Stimulated activated CD4-positive, alpha-beta T cell treated with anti-CD3 and anti-CD28 coated beads, Interleukin-4, amount 100 ng/mL, for 24 hours (primary cell): ENCODE results near the gene OR51G1.
"Not testable (repeated sequence)": the region's sequence is repeated elsewhere in the genome, so short reads cannot be mapped to it uniquely, and the experiment has no call there.

Experiments used
- DNase-seq: peaks from one replicate; pipeline ENCODE4 v3.0.0-alpha.2; 2020

The OR51G1 gene

GRCh38 chr11:4924239-4924638 lies at the start of gene OR51G1:
Gene OR51G1, minus strand, starts transcription at chr11:4924339. Its CDS starts 0 bp downstream, at chr11:4924339.
- DNase-seq = no peak

- no peak for DNase-seq
Observed at GRCh38 chr11:4962816-4963215, 38.7 kb upstream of the OR51G1 start.

GRCh38 chr11:4960877-4961276 lies 36.7 kb upstream of the OR51G1 start:
- DNase-seq = no peak

GRCh38 chr11:4957396-4957795 lies 33.3 kb upstream of the OR51G1 start:
- DNase-seq = no peak

- not testable (repeated sequence) for DNase-seq
Observed at GRCh38 chr11:4955613-4956012, 31.5 kb upstream of the OR51G1 start, which contains the start of gene OR51A2. Gene OR51A2, minus strand, starts transcription at chr11:4955713. Its CDS starts 0 bp downstream, at chr11:4955713.

GRCh38 chr11:4947505-4947904 lies 23.4 kb upstream of the OR51G1 start, which contains the start of gene OR51A4:
Gene OR51A4, minus strand, starts transcription at chr11:4947605. Its CDS starts 505 bp downstream, at chr11:4947100.
- no peak for DNase-seq

GRCh38 chr11:4936745-4937144 lies 12.6 kb upstream of the OR51G1 start:
- DNase-seq = no peak

- no peak for DNase-seq
Observed at GRCh38 chr11:4932751-4933150, 8.6 kb upstream of the OR51G1 start.

- no peak for DNase-seq
Observed at GRCh38 chr11:4926608-4927007, 2.5 kb upstream of the OR51G1 start.

GRCh38 chr11:4922304-4922703 lies 1.8 kb downstream of the OR51G1 start:
- DNase-seq = no peak

- no peak for DNase-seq
Observed at GRCh38 chr11:4921796-4922195, 2.3 kb downstream of the OR51G1 start.

GRCh38 chr11:4919250-4919649 lies 4.9 kb downstream of the OR51G1 start, which contains the start of gene OR51G2:
Gene OR51G2, minus strand, starts transcription at chr11:4919350. Its CDS starts 3,687 bp downstream, at chr11:4915663.
- DNase-seq = no peak

- no peak for DNase-seq
Observed at GRCh38 chr11:4916581-4916980, 7.6 kb downstream of the OR51G1 start.

- no peak for DNase-seq
Observed at GRCh38 chr11:4903484-4903883, 20.7 kb downstream of the OR51G1 start, which contains the start of gene OR51A7. Gene OR51A7, plus strand, starts transcription at chr11:4903783. Its CDS starts 3,587 bp downstream, at chr11:4907370.

- no peak for DNase-seq
Observed at GRCh38 chr11:4891996-4892640, 32.0 kb downstream of the OR51G1 start.

- no peak for DNase-seq
Observed at GRCh38 chr11:4890279-4890678, 33.9 kb downstream of the OR51G1 start.

- DNase-seq = no peak
Observed at GRCh38 chr11:4887591-4887990, 36.5 kb downstream of the OR51G1 start.

GRCh38 chr11:4886186-4886585 lies 38.0 kb downstream of the OR51G1 start:
- no peak for DNase-seq

GRCh38 chr11:4884361-4884760 lies 39.8 kb downstream of the OR51G1 start:
- DNase-seq = no peak

- no peak for DNase-seq
Observed at GRCh38 chr11:4882543-4882942, 41.6 kb downstream of the OR51G1 start.

- no peak for DNase-seq
Observed at GRCh38 chr11:4881860-4882500, 42.2 kb downstream of the OR51G1 start, which contains the start of gene OR51T1. Gene OR51T1, plus strand, starts transcription at chr11:4881900. Its CDS starts 0 bp downstream, at chr11:4881900.

GRCh38 chr11:4881188-4881587 lies 43.0 kb downstream of the OR51G1 start:
- DNase-seq = no peak
